GM21390 (cell line): ENCODE results near the gene MAP2K6.

Experiments used
- ATAC-seq: cut with Tn5 transposase; IDR thresholded peaks from one replicate; pipeline ENCODE4 v1.9.1; 2021; ENCODE audit not compliant: unreplicated experiment

MAP2K6 gene

DNA sequence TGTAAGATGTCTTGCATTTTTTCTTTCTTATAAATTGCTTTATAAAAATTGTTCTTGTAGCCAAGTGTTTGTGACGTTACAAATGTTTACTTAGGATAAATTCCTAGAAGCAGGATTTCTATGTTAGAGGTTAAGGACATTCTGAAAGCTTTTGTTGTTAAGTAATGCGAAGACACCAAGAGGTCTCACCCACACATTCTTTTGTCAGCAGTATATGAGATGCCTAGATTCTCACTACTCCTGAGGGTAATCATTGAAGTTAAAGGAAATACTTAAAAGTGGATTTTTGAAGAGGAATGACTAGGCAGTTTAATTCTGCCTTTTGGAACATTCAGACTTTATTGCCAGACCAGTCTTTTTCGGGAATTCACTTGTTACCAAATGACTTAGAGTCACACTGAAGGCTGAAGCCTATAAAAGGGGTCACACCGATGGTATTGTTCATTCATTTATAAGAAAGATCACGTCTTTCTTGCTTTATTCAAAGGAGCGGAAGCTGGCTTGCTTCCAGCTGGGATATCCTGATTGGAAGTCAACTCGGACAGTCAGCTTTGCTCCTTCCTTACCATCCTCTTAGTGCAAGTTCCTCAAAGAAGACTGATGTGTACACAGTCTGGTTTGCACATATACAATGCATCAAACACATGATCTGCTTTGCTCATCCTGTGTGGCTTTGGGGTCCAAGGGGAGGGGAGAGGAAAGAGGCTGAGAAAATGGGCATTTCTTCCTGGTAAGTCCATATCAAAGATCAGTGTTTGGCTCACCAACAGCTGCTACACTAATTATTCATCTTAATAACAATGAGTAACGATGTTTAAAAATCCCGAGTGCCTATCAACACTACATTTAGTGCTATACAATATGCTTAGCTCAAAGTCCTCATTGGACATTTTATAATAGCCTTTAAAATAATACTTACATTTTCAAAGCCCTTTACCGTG lies 160.0 kb downstream of the MAP2K6 start:
- ATAC-seq = no peak

DNA sequence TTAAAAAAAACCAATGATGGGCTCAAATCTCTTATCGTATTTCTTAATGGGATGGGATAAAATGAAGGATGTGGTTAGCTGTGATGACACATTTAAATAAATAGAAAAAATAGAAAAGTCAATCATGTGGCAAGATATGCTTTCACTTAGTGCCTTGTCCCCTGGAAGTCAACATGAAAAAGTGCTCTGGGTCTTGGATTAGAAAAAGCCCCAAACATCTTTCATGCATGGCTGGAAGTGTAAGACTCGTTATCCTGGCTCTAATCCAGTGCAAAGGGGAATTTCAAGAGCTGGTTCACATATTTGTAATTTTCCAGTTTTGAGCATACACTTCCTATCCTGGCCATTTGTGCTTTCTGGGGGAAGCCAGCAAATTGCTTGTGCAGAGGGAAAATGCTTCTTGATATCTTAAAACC lies 160.9 kb downstream of the MAP2K6 start:
- ATAC-seq = no peak

DNA sequence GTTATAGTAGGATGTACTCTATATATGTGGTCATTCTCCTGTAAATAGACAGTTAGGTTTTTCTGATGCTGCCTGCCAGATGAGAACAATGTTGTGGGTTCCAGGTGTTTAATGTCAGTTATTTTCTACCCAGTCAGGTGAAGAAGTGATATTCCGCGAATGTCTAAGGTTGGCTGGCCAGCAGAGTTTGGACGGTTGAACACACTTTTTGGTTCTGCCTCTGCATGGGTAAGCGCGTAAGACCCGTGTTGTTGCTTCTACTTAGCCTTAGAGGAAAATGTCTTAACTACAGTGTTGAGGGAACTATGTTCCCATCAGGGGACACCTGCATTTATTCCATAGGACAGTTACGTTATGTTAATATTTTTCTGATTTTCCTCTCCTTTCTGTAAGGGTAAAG lies 162.6 kb downstream of the MAP2K6 start:
- no peak for ATAC-seq

DNA sequence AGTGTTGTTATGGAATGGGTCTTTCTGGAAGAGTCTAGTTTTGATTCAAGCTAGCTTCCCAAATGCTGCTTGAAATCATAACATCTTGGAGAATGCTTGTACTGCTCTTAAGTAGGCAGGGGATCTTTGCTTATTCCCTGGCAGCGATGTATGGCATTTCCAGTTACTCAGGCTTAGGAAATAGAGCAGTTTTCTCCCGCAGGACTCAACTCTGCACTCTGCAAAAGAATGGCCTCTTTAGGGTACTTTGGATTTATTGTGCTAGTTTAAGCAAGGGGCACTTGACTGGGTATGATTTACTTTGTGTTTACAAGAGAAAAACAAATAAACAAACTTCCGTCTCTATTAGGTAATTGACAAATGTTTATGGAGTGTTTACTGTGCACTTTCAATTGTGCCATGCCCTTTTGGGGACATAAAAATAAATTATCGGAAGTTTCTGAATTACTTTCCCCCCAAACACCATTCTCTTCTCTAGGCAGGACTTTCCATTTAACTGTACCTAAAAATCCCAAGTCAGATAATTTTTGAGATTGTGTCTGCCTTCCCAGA lies 164.0 kb downstream of the MAP2K6 start:
- no peak for ATAC-seq

DNA sequence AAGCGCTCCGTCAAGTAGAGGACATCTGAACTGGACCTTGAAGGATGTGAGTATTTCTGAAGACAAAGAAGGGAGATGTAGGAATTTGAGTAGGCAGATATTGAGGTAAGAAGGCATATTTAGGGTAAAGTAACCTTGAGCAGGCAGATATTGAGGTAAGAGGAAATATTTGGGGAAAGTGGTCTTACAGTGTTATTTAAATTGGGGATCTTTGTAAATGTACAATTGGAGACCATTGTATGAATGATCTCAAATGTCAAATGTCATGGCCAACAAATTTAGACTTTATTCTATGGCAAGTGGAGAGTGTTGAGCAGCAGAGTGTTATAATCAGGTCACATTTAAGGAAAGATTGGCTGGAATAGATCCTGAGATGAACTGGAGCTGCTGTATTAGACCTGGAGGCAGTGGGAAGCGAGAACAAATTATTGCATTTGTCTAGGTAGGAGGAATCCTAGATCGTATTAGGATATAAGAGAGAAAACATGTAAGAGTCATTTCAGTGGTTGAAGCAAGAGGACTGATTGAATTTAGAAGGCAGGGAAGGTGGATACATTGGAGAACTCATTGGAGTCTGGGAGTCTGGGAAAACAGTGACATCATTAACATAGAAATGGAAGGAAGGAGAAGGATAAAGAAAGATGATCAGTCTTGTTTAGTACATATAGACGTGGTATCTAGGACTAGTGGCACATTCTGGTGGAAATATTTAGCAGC lies 165.6 kb downstream of the MAP2K6 start:
- ATAC-seq = no peak

DNA sequence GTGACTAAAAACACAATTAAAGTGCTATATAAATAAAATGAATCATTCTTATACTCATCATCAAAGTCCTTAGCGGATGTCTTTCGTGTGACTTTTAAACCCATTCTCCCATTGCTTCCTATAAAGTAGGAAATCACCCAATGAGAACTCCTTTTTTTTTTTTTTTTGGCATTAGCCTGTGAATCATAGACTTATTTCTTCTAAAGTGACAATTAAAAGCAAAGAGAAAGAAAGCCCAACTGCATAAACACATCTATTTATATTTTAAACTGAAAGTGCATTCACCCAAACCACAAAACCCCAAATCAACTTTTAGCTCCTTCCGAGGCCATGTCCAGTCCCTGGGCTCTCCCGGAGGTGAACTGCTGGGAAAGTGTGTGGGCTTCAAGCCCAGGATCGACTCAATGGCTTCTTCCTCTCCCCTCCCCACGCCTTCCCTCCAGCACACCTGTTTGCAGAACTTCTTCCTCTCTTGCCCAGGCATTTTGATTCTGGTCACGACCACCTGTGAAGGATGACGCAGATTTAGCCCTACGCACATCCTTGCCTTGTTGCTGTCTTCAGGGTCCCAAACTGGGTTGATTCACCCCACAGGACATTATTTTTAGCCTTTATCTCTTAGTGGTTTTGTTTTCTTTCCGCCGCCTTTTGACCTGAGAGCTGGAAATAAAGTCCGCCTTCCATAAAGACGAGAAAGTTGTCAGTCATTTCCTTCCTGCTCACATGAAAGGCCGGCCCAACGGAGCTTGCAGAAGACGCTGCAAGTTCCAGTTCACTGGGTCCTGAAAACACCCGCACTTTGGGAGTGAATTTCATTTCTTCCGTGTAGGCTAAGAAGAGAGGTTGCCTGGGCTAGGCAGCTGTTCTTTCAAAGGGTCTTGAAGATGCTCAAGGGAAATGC lies 166.8 kb downstream of the MAP2K6 start:
- peak; percentile 75 for ATAC-seq

DNA sequence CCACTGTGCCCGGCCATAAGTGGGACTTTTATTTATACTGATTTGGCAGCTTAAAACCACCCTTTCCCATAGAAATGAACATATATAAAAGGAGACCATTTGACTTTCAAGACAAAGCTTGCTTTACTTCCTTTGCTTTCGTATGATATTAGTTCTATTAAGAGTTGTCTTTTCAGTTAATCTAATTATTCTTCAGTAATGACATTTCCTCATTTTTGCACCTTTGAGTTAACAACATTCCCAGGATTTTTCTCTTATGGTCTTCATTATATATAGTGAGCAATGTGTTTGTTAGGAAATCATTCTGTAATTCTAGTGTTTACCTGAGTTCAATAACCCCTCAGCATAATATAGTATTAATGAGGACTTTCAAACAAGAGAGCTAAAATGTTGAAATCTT lies 173.8 kb downstream of the MAP2K6 start:
- ATAC-seq = no peak

DNA sequence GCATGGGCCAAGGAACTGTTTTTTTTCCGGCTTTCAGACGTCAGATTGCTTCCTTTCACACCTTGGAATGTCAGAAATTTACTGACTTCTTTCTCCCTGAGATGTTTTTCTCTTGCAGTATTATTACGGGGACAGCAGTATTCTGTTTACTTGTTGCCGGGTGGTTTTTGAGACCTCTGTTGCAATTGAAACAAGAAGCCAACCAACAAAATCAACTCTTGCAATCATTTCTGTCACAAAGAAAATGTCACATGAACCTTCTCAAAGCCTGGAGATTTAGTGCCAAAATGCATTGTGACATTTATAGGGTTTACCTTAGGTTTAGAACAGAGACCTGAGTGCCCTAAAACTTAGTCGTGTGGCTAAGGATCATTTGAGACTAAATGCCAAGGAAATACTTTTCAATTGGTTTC lies 174.3 kb downstream of the MAP2K6 start:
- no peak for ATAC-seq

DNA sequence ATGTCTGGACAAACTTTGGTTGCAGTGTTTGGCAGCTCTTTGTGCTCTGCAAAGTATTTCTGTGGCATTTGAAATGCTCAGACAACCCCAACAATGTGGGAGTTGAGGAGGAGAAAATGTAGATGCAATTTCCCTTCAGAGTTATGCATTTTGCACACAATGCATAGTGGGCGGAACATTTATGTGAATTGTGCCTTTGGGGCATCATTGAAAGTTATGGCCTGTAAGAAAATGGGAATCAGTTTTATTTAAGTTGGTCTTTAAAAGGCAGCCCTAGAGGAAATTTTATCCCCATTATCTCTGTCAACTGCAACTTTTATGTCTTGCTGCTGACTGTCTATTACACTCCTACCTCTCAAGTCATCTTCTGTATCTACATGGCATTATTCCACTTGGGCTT lies 176.2 kb downstream of the MAP2K6 start:
- ATAC-seq = no peak

DNA sequence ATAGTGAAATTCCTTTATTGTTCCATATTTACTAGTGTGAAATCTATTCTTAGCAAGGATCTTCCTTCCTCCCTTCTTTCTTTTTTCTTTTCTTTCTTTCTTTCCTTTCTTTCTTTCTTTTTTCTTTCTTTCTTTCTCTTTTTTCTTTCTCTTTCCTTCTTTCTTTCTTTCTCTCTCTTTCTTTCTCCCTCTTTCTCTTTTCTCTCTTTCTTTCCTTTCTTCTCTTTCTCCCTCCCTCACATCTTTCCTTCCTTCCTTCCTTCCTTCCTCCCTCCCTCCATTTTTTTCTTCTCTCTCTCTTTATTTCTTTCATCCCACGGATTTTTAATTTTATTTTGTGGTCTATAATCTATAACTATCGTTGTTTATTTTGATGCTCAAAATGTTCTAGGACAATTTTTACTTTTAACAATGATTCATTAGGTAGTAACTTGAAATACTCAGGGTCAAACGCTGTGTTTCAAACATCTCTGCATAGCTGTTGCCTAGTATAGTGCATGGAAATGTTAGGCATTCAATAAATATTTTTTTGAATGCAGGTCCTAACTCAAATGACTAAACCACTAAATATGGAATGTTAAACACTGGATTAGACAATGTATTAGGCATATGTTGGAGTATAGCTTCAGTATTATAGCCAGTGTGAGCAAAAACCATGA lies 178.3 kb downstream of the MAP2K6 start:
- ATAC-seq = no peak

DNA sequence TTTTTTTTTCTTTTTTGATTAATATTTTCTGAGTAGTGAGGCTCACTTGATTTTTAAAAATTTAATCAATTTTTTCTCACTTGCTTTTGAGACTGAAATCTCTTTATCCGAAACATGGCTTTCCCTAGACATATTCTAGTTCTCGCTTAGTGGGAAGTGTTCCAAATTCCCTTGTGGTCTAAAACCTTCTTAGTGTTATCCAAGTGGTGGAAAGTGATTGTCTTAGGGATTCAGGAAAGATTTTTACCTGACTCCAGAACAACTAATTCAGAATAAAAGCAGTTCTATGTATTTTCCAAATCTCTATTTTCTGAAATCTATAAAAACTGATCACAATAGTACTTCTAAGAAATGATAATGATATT lies 178.8 kb downstream of the MAP2K6 start:
- no peak for ATAC-seq

DNA sequence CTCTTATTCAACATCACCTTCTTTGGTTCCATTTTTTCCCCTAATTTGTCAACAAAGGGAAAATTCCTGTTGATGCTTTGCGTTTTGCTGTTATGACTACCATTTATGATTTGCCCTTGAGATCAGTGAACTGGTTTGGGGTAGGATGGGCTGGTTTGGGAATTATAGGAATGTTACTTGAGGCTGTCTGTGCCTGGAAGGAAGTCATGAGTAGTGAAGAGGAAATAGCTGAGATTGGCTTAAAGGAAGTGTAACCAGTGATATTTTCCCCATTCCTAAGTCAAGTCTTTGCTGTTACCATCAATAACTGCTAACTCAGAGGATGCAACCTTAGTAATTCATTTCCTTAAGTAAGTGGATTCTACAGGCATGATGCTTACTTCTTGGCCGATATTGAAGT lies 179.2 kb downstream of the MAP2K6 start:
- no peak for ATAC-seq

DNA sequence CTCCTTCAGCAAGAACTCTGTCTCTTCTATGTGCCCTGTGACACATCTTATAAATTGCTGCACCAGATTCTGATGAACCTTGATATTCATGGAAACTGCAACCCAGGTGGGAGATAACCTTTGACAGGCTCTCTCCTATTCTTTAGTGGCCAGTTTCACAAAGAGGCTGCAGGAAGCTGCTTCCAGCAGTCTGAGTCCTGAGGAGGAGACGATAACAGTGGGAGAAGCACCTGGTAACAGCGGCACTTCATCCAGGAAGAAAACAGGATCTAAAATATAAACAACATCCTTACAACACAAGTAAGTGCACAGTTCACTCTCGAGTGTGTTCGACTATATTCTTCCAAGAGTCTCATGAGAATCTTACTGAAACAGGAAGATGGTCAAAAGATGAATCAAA lies 180.1 kb downstream of the MAP2K6 start:
- no peak for ATAC-seq

DNA sequence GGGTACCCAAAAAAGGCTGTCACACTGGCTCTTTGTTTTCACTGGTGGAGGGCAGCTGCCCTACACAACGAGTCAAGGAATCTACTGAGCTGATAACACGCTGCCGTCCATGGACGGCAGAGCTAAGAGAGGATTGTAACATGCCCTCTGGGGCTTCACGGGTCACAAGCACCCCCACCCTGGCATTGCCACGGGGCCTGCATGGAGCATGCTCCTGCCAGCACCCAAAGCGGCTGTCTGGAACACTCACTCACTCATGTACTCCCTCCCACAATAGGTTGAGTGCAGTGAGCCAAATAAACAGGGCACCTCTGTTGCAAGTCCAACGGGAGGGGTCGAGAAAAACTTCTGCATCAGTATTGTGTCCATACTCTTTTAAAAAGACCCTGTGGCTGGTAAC lies 181.6 kb downstream of the MAP2K6 start:
- no peak for ATAC-seq

DNA sequence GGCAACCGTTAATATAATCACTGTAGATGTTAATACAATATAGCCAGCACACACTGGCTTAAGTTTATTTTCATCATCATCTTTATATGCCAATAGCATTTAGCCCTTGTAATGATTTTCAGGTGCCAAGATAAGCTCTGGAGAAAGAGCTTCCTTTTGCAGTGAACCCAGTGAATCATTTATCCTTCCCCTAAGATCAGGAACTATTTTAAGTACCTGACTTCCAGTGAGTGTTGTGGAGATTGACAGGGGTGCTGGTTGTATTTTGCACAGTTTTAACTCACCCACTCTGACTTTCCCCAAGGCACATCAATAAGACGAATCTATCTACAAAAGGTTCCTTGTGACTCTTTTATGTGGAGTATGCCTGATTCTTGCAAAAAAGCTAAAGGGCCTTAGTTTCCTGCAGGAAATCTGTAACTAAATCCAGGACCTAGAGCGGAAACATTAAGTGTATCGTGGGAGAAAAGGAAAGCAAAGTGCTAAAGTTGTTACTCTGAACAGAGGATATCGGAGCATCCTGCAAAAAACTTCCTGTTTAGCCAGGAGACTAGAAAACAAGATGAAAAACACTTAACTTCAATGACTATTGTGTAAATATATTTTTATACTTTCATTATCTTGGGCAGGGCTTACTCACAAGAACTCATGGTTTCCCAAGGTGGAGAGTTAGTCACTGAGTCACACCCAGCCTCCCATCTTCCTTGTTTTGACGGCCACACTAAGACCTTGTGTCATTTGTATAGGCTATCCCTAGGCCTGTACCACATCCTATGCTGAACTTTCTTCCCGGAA lies 183.6 kb downstream of the MAP2K6 start:
- no peak for ATAC-seq

DNA sequence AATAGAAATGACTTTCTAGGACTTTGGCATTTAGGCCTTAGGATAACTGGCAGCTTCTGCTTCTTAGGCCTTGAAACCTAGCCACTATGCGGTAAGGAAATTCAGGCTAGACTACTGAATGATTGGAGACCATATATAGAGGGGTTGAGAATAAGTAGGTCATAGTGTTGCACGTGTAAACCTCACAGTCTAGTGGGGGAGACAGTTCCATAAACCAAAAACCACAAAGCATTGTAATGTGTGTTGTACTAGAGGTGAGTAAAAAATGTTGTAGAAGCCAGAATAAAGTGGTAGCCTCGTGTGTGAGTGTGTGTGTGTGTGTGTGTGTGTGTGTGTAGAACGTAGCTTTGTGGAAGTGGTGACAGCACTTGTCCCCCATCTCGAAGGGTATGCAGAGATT lies 188.5 kb downstream of the MAP2K6 start:
- no peak for ATAC-seq
